DMS 273 (cell line): ENCODE data around the gene GIT1.

Experiments used
- DNase-seq: peaks from one replicate; lab custom pipeline; 2025; ENCODE audit not compliant: unreplicated experiment; lab: John Stamatoyannopoulos, UW

Gene GIT1

GRCh38 chr17:29594519-29595090 lies 5.2 kb upstream of the GIT1 start:
- DNase-seq = no peak

GRCh38 chr17:29593591-29594518 lies 4.4 kb upstream of the GIT1 start:
- DNase-seq = peak; percentile 76

- peak; percentile 92 for DNase-seq
Observed at GRCh38 chr17:29592850-29593551, 3.6 kb upstream of the GIT1 start, which contains the start of gene ANKRD13B. Gene ANKRD13B (plus strand): TSS chr17:29593132. CDS start chr17:29593622, 490 bp downstream.

- DNase-seq = peak; percentile 98
Observed at GRCh38 chr17:29591737-29592608, 2.5 kb upstream of the GIT1 start.

GRCh38 chr17:29591146-29591736 lies 1.8 kb upstream of the GIT1 start:
- DNase-seq = peak; percentile 94

- DNase-seq = peak; percentile 93
Observed at GRCh38 chr17:29590411-29591145, 1.1 kb upstream of the GIT1 start.

GRCh38 chr17:29588562-29589411 lies 661 bp downstream of the GIT1 start:
- DNase-seq = peak; percentile 80

- DNase-seq = no peak
Observed at GRCh38 chr17:29588017-29588561, 1.4 kb downstream of the GIT1 start.

- no peak for DNase-seq
Observed at GRCh38 chr17:29587591-29587990, 1.9 kb downstream of the GIT1 start.

GRCh38 chr17:29586676-29587469 lies 2.6 kb downstream of the GIT1 start:
- no peak for DNase-seq

- DNase-seq = no peak
Observed at GRCh38 chr17:29585080-29585751, 4.2 kb downstream of the GIT1 start.

- no peak for DNase-seq
Observed at GRCh38 chr17:29584452-29585079, 4.9 kb downstream of the GIT1 start.

- peak; percentile 76 for DNase-seq
Observed at GRCh38 chr17:29583324-29584248, 5.9 kb downstream of the GIT1 start.

GRCh38 chr17:29582772-29583171 lies 6.7 kb downstream of the GIT1 start:
- DNase-seq = peak; percentile 79

GRCh38 chr17:29582254-29582765 lies 7.1 kb downstream of the GIT1 start:
- DNase-seq = peak; percentile 88
